Activated CD4-positive, alpha-beta T cell treated with anti-CD3 and anti-CD28 coated beads, Interleukin-2, amount 10 ng/mL, durations not matched to agents 24 days and 14 days (primary cell): ENCODE data around the gene RNASEH1. TPM values are rescaled to one million over a fixed set of nuclear protein-coding genes. Genes with fewer than 3 reads are reported as not detected.

Source experiments
- DNase-seq: peaks from one replicate; pipeline ENCODE4 v3.0.0; 2022
- H3K27ac Mint-ChIP-seq: one replicate; pipeline ENCODE4 v1.8.0; 2022; ENCODE audit warnings: mild to moderate bottlenecking, mixed read lengths
- H3K27me3 Mint-ChIP-seq: one replicate; pipeline ENCODE4 v1.8.0; 2022; ENCODE audit warnings: mixed read lengths
- H3K36me3 Mint-ChIP-seq: one replicate; pipeline ENCODE4 v1.8.0; 2022; ENCODE audit warnings: low read depth, mild to moderate bottlenecking, mixed read lengths
- H3K4me1 Mint-ChIP-seq: one replicate; pipeline ENCODE4 v1.8.0; 2021; ENCODE audit warnings: mixed read lengths
- H3K4me3 Mint-ChIP-seq: one replicate; pipeline ENCODE4 v1.8.0; 2022; ENCODE audit warnings: mild to moderate bottlenecking, moderate library complexity, mixed read lengths
- H3K9me3 Mint-ChIP-seq: one replicate; pipeline ENCODE4 v1.8.0; 2021; ENCODE audit warnings: mixed read lengths
- intact Hi-C: fragments of 100-400 bp; cut with micrococcal nuclease; formaldehyde crosslinking; loops from one replicate; pipeline ENCODE4 v1.15.1; 2023
- total RNA-seq: library from RNA; stranded (reverse); gene quantifications from 2 replicates; pipeline ENCODE4 v1.2.3, GENCODE V29; 2022

The RNASEH1 gene
- total RNA-seq, 1 donor from 2014 or later = 29.8 TPM

DNA sequence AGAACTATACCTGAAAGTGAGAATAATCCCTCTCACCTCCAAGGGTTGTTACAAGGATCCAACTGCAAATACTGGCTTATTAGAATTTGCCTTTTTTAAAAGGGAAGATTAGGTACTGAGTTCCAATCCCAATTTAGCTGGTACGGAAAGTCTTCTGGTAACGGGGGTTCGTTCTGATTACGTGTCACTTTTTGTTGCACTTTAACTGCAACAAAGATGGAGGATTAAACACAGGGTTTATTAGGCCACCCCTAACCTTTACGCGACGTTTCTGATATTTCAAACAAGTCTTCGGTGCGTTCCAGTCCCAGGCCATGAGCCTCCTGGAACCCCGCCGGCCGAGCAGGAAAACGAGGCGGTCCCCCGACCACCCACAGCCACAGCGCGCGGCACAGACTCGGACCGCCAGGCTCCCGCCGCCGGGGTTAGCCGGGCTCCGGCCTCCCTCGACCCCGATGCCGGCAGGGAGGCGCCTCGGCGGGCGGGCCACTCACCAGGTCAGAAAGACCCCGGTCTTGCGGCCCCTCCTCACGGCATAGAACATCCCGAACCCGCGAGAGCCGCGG, 411 bp downstream of the RNASEH1 start:
- DNase-seq = no peak
- intact Hi-C loops = loop anchor here (1.0 to 2.0 kb wide), 5 partner anchors 18 to 180 kb away; partner anchors contain the start of genes ADI1, EIPR1 and RPS7
- Mint-ChIP-seq H3K27ac (peak overlapping the region; percentile 90), H3K4me3 (peak overlapping the region; percentile 89), H3K9me3 (no peaks in the 10 kb centered on the region), H3K36me3 (peaks cover 58% of the 10 kb centered on the region), H3K27me3 (no peaks in the 10 kb centered on the region), H3K4me1 (peaks cover 22% of the 10 kb centered on the region)

DNA sequence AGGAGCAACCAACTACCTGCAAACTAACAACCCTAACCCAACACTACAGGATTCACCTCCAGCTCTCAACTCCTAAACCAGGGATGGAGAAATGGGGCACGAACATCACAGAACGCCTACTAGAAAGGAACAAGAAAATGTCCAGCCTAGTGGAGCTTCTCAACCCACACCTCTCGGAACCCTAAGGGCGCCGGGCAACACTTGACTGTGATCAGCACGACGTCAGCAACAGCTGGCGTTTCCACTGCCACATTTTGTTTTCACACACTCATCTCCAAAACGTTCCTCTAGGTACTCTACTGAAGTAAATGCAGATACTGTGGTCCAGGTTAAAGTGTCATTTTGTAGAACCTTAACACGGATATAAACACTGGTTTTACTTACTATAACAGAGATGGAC, 4.2 kb downstream of the RNASEH1 start:
- H3K27me3 Mint-ChIP-seq = no peaks in the 10 kb centered on the region
- H3K4me1 Mint-ChIP-seq = peaks cover 14% of the 10 kb centered on the region
- no peak overlapping the region for H3K4me3 Mint-ChIP-seq
- H3K9me3 Mint-ChIP-seq = no peaks in the 10 kb centered on the region
- H3K36me3 Mint-ChIP-seq = peaks cover 77% of the 10 kb centered on the region
- intact Hi-C loops = no loop called here
- no peak for DNase-seq
- H3K27ac Mint-ChIP-seq = no peak overlapping the region

DNA sequence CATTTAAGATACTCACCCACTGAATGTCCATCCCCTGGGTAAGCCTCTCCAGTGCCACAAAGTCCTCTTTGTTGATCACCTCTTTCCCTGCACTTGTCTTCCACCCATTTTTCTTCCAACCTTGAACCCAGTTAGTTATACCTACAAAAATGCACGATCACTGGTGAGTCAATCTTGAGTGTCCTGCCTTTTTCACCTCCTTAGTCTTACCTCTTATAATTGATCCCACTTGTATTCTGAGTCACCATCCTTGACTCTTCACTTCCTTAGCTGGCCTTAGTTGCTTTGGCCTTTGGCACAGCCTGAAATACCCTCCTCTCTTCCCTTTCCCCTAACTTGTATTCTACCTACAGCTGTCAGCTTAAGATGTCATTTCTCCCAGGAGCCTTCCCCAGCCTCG, 10.2 kb downstream of the RNASEH1 start:
- intact Hi-C loops = no loop called here
- no peak overlapping the region for H3K27ac Mint-ChIP-seq
- H3K4me3 Mint-ChIP-seq = no peak overlapping the region

DNA sequence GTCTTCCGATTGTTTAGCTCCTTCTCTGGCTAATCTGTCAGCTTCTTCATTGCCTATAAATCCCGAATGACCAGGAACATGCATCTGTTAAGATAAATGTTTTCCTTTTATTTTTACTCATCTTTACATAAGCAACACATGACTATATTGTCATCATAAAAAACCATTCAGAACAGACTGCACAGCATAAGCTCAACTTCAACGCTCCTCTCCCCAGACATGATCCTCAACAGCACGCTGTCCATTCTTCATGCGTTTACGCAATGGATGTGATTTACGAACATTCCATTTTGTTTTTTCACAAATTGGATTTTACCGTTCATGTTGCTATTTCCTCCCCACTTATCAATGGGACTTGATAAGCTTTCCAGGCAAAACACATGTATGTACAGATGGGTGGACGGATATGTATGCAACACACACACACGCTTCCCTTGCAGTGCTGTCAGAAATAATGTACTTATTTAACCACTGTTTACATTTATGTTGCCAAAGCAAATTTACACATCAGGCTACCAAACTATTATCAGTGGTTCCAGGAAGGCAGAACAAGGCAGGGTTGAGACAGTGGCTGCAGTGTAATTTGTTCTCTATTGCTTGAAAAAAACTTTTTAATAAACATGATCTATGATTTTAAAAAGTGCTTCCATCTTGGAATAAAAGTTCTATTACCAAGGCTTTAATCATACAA, 12.2 kb downstream of the RNASEH1 start:
- Mint-ChIP-seq H3K27me3 (no peaks in the 10 kb centered on the region), H3K36me3 (peaks cover 65% of the 10 kb centered on the region), H3K27ac (no peak overlapping the region), H3K4me1 (peaks cover 2% of the 10 kb centered on the region), H3K9me3 (no peaks in the 10 kb centered on the region), H3K4me3 (no peak overlapping the region)
- intact Hi-C loops = no loop called here
- DNase-seq = no peak

More for the DNA sequence above, 10.2 kb downstream of the RNASEH1 start:
- Mint-ChIP-seq H3K27me3 (no peaks in the 10 kb centered on the region), H3K9me3 (no peaks in the 10 kb centered on the region), H3K4me1 (peaks cover 2% of the 10 kb centered on the region), H3K36me3 (peaks cover 66% of the 10 kb centered on the region)
- no peak for DNase-seq

DNA sequence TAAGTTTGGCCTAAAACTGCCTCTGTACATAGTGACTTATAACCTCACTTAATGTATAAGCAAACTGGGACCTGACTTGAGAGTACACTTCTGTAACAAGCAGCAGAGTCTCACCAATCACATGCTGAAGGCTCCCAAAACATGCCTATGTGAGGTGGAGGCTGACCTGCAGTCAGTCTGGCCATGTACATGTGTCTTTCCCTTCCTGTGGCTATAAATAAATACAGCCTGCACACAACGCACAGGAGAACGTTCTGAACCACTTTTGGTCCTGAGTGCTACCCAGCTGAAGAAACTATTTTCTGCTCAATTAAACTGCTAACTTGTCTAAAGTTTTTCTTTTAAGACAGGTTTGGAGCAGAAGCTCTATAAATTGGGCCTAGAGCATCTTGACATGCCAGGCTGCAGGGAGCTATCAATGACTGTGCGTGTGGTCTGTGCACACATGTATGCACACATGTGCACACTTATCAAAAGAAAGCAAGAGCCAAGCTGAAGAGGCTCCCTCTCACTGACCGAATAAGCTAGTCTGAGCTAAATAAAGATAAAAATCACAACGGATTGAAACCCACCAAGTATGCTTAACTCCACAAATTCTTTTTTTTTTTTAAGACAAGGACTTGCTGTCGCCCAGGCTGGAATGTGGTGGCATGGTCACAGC, 15.0 kb downstream of the RNASEH1 start:
- Mint-ChIP-seq H3K4me3 (no peak overlapping the region), H3K27ac (no peak overlapping the region), H3K27me3 (no peaks in the 10 kb centered on the region), H3K36me3 (peaks cover 42% of the 10 kb centered on the region), H3K9me3 (no peaks in the 10 kb centered on the region), H3K4me1 (peaks cover 2% of the 10 kb centered on the region)
- no peak for DNase-seq
- intact Hi-C loops = no loop called here

DNA sequence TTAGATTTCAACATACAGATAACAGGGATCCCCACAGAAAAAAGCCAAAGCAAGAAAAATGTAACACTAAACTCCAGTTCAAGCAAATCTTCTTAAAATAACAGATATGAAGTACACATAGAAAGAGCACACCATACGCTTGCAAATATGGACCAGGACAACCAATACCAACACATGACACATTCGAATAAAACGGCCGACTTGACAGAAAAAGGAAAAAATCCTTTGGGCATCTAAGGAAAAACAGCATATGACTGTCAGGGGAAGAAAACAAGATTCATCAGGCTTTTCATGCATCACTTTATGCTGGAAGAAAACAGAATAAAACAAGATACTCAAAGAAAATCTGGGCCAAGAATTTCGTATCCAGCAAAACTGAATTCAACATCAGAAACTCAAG, 16.0 kb downstream of the RNASEH1 start:
- H3K27me3 Mint-ChIP-seq = no peaks in the 10 kb centered on the region
- peaks cover 2% of the 10 kb centered on the region for H3K4me1 Mint-ChIP-seq
- no peak for DNase-seq
- H3K36me3 Mint-ChIP-seq = peaks cover 36% of the 10 kb centered on the region
- no peaks in the 10 kb centered on the region for H3K9me3 Mint-ChIP-seq
- H3K4me3 Mint-ChIP-seq = no peak overlapping the region
- intact Hi-C loops = no loop called here
- H3K27ac Mint-ChIP-seq = no peak overlapping the region

DNA sequence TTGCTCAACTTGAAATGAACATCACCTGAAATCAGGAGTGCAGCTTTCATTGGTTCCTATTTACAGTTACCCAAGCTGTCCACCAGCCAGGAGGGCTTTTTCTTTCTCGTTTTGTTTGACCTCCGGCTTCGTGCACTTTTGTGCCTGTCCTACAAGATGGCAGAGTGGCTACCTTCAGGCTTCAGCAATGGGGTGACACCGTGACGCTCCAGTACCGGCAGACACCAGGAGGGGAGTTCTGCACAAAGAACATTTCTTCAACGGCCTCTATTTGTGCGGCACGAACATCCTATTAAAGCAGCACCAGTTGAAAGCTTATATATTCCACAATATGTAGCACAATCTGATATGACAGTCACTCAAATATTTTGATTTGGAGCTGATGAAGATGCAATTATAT, 18.3 kb downstream of the RNASEH1 start:
- intact Hi-C loops = no loop called here
- peaks cover 7% of the 10 kb centered on the region for H3K4me1 Mint-ChIP-seq
- peaks cover 24% of the 10 kb centered on the region for H3K36me3 Mint-ChIP-seq
- H3K4me3 Mint-ChIP-seq = no peak overlapping the region
- H3K9me3 Mint-ChIP-seq = no peaks in the 10 kb centered on the region
- H3K27me3 Mint-ChIP-seq = no peaks in the 10 kb centered on the region
- no peak overlapping the region for H3K27ac Mint-ChIP-seq
- DNase-seq = no peak

DNA sequence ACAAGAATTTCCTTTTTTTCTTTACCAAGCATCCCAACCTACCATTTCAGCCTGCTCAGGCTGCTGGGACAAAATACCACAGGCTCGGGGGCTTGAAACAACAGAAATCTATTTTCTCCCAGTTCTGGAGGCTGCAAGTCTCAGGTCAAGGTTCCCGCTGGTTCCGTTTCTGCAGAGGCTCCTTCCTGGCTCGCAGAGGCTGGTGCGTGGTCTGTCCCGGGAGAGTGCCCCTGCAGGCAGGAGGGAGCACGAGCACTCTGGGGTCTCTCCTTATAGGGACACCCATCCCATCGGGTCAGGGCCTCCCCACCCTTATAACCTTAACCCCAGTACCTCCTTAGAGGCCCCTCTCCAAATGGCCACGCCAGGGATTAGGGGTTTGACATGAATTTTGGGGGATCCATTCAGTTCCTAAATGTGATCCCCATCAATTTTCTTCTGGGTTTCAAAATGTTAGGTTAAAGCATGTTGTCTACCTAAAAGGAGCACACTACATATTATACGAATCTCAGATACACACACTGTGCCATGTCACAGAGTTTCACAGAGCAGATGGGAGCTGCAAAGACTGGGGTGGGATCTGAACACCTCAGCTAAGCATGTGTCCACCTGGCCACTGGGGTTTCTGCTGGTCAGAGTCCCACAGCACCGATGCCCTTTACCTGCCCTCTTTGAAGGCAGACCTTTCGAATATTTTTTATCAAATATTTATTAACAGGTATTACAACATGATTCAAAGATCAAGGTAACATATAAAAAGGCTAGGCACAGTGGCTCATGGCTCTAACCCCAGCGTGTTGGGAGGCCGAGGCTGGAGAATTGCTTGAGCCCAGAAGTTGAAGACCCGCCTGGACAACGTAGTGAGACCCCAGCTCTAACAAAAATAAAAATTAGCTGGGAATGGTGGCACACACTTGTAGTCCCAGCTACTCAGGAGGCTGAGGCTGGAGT, 21.2 kb downstream of the RNASEH1 start:
- H3K9me3 Mint-ChIP-seq = no peaks in the 10 kb centered on the region
- H3K4me1 Mint-ChIP-seq = peaks cover 5% of the 10 kb centered on the region
- no peaks in the 10 kb centered on the region for H3K27me3 Mint-ChIP-seq
- DNase-seq = no peak
- H3K4me3 Mint-ChIP-seq = peak overlapping the region; percentile 78
- H3K27ac Mint-ChIP-seq = peak overlapping the region; percentile 81
- intact Hi-C loops = loop anchor here (1.0 kb wide), 1 partner anchor 18 kb away; the partner anchor contains the start of gene ADI1
- H3K36me3 Mint-ChIP-seq = peaks cover 7% of the 10 kb centered on the region

DNA sequence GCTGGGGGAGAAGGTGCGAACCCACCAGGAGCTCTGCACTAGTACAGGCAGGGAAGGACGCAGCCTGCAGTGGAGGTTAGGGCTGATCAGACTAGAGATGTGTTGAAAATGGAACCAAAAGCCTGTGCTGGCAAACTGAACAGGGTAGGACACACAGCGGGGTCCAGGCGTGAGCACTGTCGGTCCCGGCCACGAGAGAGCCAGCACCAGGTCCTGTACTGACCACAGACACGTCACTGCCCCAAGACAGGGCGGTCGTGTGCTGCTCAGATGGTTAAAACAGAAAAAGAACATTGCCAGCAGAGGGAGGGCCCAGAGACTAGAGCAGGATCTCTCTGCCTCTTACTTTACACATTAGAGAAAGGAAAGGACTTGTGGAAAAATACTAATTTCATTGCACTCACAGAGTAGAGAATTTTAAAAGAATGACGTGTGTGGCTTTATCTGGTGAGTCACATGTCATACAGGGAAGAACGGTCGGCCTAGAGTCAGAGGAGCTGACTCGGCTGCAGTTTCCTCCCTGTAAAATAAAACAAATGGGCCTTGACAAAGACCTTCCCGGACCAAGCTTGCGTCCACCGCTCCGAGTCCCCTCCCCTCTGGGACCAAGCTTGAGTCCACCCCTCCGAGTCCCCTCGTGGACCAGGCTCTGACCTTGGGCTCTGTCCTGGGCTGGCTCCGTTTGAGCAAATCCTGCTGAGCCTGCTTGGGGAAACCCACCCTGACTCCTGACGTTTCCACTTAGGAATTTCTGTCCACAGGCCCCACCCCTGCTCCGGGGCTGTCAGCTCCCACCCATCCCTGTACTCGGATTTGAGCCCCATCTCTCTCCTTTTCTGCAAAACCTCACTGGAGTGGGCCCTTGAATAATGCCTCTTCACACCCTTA, 22.1 kb downstream of the RNASEH1 start:
- Mint-ChIP-seq H3K27me3 (no peaks in the 10 kb centered on the region), H3K4me3 (peak overlapping the region; percentile 78), H3K4me1 (peaks cover 5% of the 10 kb centered on the region), H3K9me3 (no peaks in the 10 kb centered on the region), H3K36me3 (peaks cover 2% of the 10 kb centered on the region), H3K27ac (peak overlapping the region; percentile 81)
- intact Hi-C loops = loop anchor here (1.0 kb wide), 1 partner anchor 17 kb away; the partner anchor contains the start of gene ADI1
- no peak for DNase-seq

DNA sequence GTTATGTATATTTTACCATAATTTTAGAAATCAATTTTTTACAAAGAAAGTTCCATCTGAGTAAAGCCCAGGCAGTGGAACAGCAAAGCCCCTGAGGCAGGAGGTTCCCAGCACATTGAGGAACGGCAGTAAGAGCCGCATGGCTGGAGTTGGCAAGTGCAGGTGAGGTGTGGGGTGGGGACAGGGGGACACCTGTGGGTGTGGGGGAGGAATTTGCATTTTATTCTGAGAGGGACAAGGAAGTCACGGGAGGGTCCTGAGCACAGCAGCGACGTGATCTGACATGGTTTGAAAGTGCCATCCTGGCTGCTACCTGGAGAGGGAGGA, 22.7 kb downstream of the RNASEH1 start:
- Mint-ChIP-seq H3K27ac (no peak overlapping the region), H3K27me3 (no peaks in the 10 kb centered on the region), H3K4me3 (peak overlapping the region; percentile 78), H3K4me1 (peaks cover 5% of the 10 kb centered on the region), H3K36me3 (peaks cover 2% of the 10 kb centered on the region), H3K9me3 (no peaks in the 10 kb centered on the region)
- no peak for DNase-seq
- intact Hi-C loops = no loop called here

DNA sequence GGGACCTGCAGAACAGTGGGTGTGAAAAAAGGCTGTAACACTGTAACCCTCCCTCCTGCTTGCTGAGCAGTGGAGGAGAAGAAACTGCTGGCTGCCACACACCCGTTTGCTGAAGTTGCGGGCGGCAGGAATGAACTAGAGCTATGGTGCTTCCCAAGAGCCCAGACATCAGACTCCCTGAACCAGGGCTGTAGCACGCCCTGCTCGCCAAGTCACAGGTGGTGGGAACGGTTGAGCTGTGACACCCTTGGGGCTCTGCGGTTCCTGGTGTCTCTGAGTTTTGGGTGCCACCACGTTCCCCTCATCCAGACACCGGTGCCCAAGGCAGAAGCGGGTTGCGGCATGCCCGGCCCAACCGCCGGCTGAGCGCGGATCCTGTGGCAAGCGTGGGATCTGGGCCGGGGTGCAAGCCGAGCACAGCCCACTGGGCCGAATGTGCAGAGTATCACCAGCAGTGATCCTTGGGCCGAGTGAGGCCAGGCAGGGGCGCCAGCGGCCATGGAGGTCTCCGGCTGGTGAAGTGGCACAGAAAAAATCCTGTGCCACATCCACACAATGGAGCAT, 23.8 kb downstream of the RNASEH1 start:
- H3K27me3 Mint-ChIP-seq = no peaks in the 10 kb centered on the region
- DNase-seq = no peak
- H3K4me1 Mint-ChIP-seq = peaks cover 5% of the 10 kb centered on the region
- no peaks in the 10 kb centered on the region for H3K36me3 Mint-ChIP-seq
- H3K4me3 Mint-ChIP-seq = no peak overlapping the region
- intact Hi-C loops = no loop called here
- H3K9me3 Mint-ChIP-seq = no peaks in the 10 kb centered on the region
- no peak overlapping the region for H3K27ac Mint-ChIP-seq

DNA sequence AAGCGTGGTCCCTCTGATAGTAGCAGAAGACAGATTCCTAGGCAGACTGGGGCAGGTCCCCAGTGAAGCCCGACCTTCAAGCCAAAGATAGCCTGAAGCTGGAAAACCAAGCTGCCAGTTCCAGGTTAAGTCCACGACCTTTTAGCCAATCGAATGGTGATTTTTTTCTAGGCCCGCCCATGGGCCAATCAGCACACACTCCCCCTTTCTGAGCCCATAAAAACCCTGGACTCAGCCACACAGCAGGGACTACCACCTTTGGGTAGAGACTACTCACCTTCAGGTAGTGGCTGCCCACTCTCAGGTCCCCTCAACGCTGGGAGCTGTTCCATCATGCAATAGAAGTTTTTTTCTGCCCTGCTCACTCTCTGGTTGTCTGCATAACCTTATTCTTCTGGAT, 24.3 kb downstream of the RNASEH1 start:
- intact Hi-C loops = no loop called here
- H3K27ac Mint-ChIP-seq = no peak overlapping the region
- DNase-seq = no peak
- H3K36me3 Mint-ChIP-seq = no peaks in the 10 kb centered on the region
- no peaks in the 10 kb centered on the region for H3K27me3 Mint-ChIP-seq
- no peak overlapping the region for H3K4me3 Mint-ChIP-seq
- H3K4me1 Mint-ChIP-seq = peaks cover 5% of the 10 kb centered on the region
- no peaks in the 10 kb centered on the region for H3K9me3 Mint-ChIP-seq

DNA sequence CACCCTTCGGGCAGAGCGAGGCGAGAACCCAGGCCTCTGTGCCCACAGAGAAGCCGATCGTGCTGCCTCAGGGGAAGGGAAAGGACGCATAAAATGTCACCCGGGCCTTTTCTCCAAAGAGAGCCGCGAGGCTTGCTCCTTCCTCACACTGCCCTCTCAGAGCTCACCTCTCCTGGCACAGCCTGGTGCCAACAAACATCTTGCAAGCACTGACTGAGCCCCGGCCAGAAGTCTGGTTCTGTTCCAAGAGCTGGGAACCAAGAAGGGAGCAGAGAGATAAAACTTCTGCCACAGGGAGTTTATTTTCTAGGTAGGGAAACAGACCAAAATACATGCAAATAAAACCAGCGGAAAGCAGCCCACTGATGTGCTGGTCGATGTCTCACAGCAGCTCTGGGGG, 25.2 kb downstream of the RNASEH1 start:
- Mint-ChIP-seq H3K27me3 (no peaks in the 10 kb centered on the region), H3K27ac (no peak overlapping the region), H3K9me3 (no peaks in the 10 kb centered on the region), H3K4me1 (peaks cover 5% of the 10 kb centered on the region), H3K36me3 (no peaks in the 10 kb centered on the region), H3K4me3 (no peak overlapping the region)
- no peak for DNase-seq
- intact Hi-C loops = no loop called here
